HG02678 (cell line): ENCODE data around the gene DKK3.

Source experiments
- ATAC-seq: cut with Tn5 transposase; IDR thresholded peaks from one replicate; pipeline ENCODE4 v1.9.1; 2021; ENCODE audit warnings: mild to moderate bottlenecking, moderate library complexity; ENCODE audit not compliant: unreplicated experiment

The DKK3 gene

DNA sequence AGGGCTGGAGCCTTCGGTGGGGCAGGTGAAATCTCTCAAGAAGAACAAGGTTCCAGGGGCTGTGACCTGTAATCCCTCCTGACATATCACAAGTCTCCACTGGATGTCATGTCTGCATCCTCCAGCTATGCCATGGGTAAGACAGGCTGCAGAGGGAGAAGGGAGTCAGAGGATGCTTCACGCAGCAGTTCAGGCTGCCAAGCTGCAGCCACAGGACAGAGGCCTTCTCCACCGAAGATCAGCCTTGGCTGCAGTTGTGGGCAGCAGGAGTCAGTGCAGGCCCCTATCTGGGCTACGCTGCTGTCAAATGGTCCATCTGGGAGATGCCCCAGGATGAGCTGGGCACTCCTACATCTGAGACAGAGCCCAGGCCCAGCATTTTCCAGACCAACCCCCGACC, 25.0 kb downstream of the DKK3 start:
- ATAC-seq, result no peak

DNA sequence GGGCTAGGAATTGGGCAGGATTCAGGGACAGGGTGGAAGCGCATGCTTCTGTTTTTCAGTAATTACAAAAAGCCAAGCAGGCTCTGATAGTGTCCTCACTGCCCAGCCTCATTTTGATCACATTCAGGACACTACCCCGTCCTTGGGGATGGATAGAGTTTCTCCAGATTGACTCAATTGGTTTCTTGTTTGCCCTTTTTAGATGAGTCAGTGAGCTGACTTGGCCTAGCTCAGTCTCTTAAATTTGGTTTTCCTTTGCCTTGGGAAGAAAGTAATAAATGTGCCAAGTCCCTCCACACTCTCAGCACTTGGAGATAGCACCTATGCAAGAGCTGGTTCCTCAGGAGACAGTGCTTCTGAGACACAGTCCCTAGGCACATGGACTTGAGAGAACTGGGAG, 25.5 kb downstream of the DKK3 start:
- no peak for ATAC-seq

DNA sequence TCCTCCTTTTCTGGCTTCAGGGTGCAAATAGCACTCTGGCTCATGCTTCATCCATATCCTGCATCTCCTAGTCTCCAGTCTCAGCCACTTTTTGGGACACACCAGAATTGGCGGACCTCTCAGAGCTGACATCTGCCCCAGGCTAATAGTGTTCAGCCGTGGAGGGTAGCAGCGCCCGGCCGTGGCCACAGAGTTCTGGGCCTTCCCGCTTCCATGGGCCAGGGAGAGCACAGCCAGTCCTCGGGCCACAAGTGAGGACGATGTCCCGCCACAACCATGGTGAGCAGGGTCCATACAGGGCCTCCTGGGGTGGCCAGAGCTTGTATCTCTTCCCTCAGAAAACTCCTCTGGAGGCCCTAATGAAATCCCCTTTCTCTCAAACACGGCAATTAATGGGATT, 26.0 kb downstream of the DKK3 start:
- no peak for ATAC-seq

DNA sequence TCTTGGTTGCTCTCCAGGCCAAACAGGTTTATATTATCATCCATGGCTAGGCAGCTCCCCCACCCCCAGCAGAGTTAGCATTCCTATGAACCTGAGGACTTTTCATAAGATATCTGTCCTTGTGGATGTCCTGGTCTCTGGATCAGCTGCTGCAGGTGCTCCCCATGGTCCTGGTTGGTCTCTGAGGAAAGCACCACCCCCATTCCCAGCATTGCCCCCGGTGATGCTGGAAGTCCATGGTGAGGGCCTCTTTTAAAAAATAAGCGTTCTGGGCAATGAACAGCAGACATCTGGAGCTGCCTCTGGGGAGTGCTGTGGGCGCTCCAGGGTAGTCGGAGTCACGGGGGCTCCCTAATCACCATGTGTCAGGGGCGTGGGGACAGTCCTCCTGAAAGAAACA, 26.6 kb downstream of the DKK3 start:
- no peak for ATAC-seq

DNA sequence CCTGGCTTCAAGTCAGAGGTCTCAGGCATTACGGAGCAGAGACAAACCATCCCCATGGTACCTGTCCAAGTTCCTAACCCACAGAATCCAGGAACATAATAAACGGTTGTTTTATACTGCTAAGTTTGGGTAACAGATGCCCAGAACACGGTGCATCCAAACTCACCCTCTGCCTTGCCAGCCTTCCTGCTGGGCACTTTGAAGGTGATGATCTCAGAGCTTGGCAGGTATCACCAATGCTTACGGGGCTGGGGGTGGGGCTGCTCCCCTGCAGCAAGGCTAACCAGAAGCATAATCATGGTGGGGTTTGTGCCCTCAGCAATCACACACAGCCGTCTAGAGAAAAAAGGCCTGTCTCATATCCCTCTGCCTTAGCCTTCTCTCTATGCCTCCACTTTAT, 27.1 kb downstream of the DKK3 start:
- no peak for ATAC-seq

DNA sequence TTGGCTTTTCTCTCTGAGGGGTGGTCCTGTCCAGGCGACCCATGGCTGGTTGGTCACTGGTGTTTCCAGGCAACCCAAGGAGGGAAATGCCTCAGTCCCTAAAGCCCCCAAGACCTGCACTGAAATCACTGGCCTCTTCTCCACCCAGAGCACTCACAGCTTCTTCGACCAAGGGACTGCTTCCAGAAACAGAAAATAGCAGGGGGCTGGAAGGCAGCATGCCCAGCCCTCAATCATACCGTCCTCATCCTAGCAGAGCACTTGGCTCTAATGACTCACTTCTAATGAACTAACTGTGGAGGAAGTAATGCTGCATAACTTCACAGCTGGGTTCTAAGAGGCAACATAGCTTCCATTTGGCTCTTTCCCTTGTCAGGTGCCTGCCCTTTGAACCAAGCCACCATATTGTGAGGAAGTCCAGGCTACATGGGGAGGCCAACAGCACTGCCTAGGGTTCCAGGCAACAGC, 27.6 kb downstream of the DKK3 start:
- no peak for ATAC-seq

DNA sequence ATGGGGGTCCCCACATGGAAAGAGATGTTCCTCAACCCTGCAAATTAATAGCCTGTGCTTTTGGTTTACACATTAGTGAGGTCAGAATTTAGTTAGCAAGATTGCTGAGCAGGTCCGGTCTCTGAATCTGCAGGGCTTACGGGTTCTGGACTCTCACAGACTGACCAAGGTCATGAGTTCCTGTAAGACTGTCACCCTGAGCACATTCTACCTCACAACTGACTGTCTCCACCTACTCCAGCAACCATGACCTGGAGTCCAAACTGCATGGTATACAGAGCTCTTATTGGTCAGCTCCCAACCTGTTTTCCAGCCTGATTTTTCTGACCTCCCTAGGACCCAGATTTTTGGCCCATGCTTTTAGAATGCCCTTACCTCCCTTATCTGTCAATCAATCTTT, 28.2 kb downstream of the DKK3 start:
- ATAC-seq, result no peak

DNA sequence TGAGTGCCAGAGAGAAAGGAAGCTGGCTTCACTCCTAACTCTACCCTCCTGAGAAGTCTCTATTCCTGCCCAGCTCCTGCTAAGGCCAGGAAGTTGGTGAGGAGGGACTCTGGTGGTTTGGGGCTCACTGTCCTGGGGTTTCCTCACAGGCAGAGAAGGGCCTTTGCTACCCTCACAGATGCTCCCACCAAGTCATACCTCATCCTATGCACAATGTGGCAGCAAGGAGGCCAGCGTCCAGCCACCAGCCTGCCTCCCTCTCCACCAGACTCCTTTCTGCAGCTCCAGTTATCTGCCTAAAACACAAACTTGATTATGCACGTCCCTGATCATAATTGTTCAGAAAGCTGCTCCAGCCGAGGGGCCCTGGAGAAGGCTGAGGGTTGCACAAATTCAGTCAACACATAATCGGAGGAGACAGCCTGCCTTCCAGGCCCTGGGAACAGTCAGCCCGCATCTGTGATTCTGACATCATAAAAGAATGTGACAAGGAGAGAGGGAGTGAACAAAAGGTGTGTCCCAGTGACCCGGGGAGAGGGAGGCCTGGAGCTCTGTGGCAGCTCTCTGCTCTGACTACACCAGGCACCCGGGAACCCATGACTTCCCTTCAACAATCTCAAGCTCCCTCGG, 28.8 kb downstream of the DKK3 start:
- ATAC-seq, result no peak

DNA sequence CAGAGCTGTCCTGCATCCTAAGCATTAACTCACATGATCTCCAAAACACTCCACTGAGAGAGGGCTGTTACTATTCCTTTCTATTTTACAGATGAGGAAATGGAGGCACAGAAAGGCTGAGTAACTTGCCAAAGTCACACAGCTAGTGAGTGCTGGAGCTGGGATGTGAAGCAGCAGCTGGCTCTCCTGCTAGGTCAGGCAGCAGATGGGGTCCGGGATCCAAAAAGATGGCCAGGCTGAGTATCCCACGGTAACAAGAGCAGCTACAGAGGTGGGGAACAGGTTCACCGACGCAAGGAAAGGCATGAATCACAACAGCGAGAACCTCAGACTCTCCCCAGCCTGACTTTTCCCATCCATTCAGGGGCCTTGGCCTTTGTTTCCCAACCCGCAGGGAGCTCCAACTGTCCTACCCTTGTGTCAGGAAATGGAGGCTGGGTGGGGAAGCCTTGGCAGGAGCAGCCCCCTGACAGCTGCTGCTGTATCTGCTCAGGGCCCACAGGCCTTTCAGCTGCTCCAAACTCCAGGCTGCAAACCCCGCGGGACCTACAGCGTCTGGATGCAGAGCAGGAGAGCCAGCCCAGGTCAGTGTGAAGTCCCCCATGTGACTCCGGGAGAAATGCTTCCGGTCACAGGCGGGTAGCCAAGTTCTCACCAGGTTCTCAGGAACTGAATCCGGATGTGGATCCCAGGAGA, 29.5 kb downstream of the DKK3 start:
- no peak for ATAC-seq

DNA sequence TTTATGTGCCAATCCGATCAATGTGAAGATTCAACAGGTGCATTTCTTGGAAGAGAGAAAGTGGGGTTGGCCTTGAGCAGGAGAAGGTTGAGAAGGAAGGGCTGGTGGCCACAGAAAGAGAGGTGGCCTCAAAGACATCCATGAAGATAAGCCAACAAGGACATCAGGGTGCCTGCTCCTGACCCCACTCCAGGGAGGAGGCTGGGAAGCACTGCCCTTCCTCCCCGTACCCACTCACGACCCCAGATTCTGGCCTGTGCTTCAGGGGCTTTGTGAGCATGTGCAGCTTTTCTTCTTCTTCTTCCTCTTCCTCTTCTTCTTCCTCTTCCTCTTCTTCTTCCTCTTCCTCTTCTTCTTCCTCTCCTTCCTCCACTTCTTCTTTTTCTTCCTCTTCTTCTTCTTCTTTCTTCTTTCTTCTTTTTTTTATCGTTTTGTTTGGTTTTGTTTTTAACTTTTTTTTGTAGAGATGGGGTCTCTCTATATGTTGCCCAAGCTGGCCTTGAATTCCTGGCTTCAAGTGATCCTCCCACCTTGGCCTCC, 30.3 kb downstream of the DKK3 start:
- ATAC-seq, result no peak

DNA sequence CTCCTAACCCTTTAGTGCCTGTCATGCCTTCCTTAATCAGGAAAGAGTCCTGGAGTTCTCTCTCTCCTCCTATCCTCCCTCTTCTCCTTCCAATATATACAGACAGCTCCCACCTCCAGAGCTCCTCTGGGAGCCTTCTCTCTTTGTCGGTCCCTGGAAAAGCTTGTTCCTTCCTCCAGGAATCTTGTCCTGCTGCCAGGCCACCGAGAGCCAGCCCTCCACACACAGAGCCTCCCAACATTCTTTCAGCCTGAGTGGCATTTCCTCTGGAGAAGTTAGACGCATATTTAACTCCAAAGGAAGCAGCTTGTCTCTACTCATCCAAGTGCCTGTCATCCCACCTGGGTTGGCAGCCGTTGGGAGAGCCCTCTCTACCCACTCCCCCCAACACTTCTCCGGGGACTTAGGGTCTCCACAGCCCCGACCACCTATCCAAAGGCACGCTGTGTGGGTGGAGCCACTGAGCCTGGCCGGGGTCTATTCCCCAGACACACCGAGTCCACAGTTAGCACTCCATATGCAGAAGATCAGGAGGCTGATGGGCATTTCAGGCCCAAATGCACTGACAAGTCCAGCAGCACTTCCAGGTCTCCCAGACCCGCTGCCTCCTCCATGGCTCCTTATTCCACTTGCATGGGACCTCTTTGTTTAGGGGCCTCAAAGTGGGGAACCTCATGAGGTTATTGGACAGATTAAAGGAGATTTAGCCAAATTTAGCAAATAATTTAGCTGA, 31.1 kb downstream of the DKK3 start:
- ATAC-seq, result no peak

DNA sequence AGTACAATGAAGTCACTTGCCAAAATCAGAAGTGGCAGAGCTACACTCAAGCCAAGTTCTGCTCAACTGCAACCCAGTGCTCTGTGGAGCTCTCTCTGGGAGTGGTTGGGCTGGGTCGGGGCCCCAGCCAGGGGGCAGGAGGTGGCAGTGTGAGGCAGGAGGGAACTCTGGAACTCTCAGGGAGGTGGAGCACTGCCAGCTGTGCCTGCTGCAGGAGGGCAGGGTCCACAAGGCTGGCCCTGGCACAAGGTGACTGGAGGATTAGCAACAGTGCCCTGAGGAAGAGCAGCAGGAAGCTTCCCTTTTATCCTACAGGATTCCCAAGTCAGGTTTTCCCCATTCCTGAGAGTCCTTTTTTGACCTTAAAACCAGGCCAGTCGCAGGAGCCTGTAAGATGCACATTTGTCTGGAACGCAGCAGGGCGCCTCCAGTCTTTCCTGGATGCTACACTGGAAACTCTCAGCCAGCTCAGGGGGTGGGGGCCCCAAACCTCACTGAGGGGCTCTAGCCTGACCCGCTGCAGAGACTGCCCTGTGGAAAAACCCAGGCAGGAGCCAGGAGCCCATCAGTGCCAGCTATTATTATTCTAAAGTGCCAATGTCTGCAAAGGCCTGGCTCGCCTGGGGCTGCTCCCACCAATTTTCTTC, 31.8 kb downstream of the DKK3 start:
- no peak for ATAC-seq

DNA sequence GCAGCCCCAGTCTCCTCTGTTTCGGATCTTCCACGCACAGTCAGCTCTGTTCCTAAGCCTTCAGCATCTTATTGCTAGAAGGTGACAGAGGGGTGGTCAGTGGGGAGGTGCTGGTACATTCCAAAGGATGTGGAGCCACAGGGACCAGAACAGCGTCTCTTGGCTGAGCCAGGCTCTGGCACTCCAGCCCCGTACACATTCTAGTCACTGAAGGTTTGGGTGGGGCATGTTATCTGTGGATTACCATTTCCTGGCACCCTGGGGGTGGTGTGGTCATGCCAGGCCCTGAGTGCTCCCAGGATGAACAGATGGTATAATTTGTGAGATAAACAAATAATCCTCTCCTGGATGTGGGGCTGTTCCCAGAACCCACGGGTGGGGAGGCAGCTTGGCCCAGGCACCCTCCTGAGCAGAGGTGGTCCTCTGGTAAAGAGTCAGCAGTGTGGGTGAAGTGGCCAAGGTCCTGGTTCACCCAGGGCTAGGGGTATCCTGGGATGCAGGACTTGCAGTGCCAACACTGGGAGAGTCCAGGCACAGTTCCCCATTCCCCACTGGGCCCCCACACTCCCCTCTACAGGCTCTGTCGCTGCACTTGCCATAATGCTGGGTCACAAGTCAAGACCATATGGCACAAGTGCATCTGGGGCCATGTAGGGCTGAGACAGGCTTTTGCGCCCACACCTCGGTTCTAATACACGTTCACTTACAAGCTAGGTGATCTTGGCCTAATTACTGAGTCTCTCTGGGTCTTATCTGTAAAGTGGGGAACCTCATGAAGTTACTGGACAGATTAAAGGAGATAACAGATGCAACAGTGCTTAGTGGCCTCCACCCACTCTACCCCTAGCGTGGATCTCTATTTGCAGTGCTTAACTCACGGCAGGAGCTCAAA, 33.0 kb downstream of the DKK3 start:
- no peak for ATAC-seq

DNA sequence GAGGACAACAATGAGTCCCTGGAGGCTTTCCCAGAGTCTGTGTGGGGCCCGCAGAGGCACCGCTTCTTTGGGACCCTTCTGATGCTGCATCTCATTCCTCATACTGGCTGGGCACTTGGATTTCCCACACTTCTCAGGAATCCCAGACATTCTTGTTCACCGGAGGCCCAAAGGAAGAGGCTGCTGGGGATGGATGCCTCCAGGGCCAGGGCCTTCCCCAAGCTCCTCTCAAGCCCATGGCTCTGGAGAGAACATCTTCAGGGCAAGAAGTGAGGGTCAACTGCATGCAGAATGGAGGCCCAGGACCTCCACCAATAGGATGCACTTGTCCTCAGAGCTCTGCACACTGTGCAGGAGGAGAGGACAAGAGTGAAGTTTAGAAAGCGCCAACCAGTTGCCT, 34.6 kb downstream of the DKK3 start:
- ATAC-seq, result no peak

DNA sequence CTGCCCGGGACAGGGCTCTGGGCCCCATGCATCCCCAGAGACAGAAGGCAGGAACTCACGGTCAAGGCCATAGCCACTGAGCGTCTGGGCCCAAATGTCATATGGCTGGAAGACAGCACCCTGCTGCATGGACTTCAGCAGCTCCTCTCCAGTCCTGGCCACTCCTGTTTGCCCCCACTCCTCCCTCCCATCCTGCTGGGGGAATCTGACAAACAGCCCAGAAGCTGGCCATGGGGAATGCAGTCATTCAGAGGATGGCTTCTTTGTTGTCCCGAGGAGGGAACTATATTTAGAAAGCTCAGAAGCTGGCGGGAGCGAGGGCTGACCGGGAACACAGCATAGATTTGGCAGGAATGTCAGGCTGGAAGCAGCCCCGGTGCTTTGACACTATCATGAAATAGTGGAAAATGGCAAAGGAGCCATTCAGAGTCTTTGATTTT, 35.0 kb downstream of the DKK3 start:
- ATAC-seq, result no peak

DNA sequence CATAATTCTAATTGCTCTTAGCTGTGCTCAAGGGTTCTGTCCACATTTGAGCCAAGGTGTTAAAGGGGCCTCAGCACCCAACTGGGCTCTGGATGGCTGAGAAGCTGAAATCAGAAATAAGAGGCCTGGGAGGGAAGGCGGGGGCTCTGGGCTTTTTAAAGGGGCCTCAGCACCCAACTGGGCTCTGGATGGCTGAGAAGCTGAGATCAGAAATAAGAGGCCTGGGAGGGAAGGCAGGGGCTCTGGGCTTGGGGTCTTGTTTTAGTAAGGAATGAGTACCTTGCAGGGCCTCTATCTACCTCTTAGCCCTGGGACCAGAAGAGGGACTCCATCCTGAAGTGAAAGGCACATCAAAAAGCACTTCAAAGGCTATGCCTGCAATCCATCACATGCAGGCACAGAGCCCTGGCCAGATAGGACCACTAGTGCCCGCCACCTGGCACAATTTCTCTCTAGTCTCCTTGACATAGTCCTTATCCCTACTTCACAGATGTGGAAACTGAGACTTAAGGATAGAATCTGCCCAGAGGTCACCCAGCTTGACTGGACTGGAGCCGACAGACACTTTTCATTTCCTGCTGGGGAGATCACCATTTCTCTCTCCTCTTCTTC, 35.6 kb downstream of the DKK3 start:
- ATAC-seq, result no peak

DNA sequence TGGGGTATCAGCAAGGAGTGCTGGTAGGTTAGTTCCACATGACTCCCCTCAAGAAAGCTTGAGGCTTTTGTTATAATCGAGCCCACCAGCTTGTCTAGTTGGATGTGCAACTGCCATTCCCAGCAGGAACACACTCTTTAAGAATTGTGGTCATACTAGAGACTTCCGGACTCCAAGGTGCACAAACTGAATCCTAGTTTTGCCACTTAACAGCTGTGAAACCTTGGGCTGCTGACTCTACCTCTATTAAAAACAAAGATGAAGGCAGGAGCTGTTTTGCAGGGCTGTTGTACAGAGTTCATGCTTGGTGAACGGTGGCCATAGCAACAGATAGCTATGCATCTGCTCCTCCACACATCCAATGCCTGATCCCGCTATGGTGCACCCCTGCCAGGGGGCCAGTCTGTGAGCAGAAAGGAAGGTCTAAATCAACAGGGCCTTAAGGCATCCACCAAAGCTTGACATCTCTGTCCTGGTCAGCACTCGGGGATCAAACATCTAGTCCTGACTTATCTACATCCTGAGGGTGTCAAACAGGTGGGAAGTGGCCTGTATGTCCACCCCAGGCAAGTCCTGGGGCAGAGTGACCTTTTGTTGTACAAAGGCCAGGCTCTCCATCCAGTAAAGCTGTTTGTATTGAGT, 36.4 kb downstream of the DKK3 start:
- no peak for ATAC-seq

DNA sequence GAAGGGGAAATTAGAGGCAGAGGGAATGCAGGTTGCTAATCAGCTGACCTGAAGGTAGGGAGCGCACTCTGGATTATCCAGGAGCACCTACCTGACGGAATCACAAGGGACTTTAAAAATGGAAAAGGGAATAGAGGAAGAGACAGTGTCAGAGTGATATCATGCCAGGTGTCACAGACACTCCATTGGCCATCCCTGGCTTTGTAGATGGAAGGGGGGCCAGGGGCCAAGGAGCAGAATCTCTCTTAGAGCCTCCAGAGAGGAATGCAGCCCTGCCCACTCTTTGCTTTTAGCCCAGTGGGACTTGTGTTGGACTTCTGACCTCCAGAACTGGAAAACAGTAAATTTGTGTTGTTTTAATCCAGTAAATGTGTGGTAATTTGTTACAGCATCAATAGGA, 37.9 kb downstream of the DKK3 start:
- ATAC-seq, result no peak
